Lung (tissue), 12 donors: Measurements from ENCODE around the gene HSPBAP1. TPM values are rescaled to one million over a fixed set of nuclear protein-coding genes. Genes with fewer than 3 reads are reported as not detected.

Experiments
- ATAC-seq: fragments of 200-7000 bp; cut with Tn5 transposase; one replicate; pipeline ENCODE4 v1.9.1; 2020; ENCODE audit warnings: moderate number of reproducible peaks; ENCODE audit not compliant: insufficient read depth, low FRiP score
- DNase-seq, 3 donors: peaks; one replicate each; pipeline ENCODE4 v3.0.0-alpha.2; 2013 to 2017
- H3K27ac ChIP-seq, 2 donors: one replicate each; pipeline ENCODE4 v1.5.1; 2013; ENCODE audit warnings: mild to moderate bottlenecking in 2 of 2, moderate library complexity in 2 of 2, control low read depth in 1 of 2, inconsistent platforms in 1 of 2, low read depth in 1 of 2, low read length in 1 of 2
- H3K27me3 ChIP-seq, 3 donors: one replicate each; pipeline ENCODE4 v1.5.1; 2013; ENCODE audit warnings: low read length in 2 of 3; ENCODE audit not compliant: control insufficient read depth in 3 of 3, insufficient read depth in 3 of 3
- H3K36me3 ChIP-seq, 4 donors: one replicate each; pipeline ENCODE4 v1.5.1; 2013; ENCODE audit warnings: low read length in 4 of 4, mild to moderate bottlenecking in 1 of 4, moderate library complexity in 1 of 4; ENCODE audit not compliant: control insufficient read depth in 4 of 4, insufficient read depth in 4 of 4
- H3K4me1 ChIP-seq, 5 donors: one replicate each; pipeline ENCODE4 v1.5.1; 2013; ENCODE audit warnings: low read length in 5 of 5, mild to moderate bottlenecking in 2 of 5, moderate library complexity in 1 of 5; ENCODE audit not compliant: control insufficient read depth in 5 of 5, insufficient read depth in 5 of 5
- H3K4me3 ChIP-seq: one replicate; pipeline ENCODE4 v1.5.1; 2013; ENCODE audit warnings: mild to moderate bottlenecking, control low read depth, moderate library complexity
- H3K9ac ChIP-seq, 2 donors: one replicate each; pipeline ENCODE4 v1.5.1; 2013; ENCODE audit warnings: low read length in 2 of 2, control low read depth in 1 of 2; ENCODE audit not compliant: insufficient read depth in 1 of 2
- H3K9me3 ChIP-seq, 4 donors: one replicate each; pipeline ENCODE4 v1.5.1; 2013; ENCODE audit warnings: low read length in 3 of 4, mild to moderate bottlenecking in 1 of 4, moderate library complexity in 1 of 4; ENCODE audit not compliant: control insufficient read depth in 4 of 4, insufficient read depth in 3 of 4
- CTCF ChIP-seq: IDR thresholded peaks from 2 replicates; pipeline ENCODE4 v1.5.1; 2012; ENCODE audit warnings: mild to moderate bottlenecking; ENCODE audit errors: control extremely low read depth, extremely low read depth
- WGBS, 2 donors: extraction: QIAGEN DNeasy Blood & Tissue Kit; methylation state at CpG; one replicate each; pipeline ENCODE4 v1.1.7; 2013; 5-methylcytosine and 5-hydroxymethylcytosine counted together
- polyA plus RNA-seq, 2 donors: library from polyadenylated mRNA; stranded (reverse); fragments of 200-250 nt; gene quantifications; one replicate each; pipeline ENCODE4 v1.2.1, GENCODE V29; 2013
- total RNA-seq, 2 donors: library from RNA; depleted of rRNA in 1 of 2; stranded (reverse); fragments of >200 nt in 1 of 2; gene quantifications; one replicate each; pipeline ENCODE4 v1.2.1, GENCODE V29; 2014 to 2021
- donor health status: control.
- donor health status: control.
- donor health status: Bipolar disorder and iron deficiency.
- donor health status: healthy.
- donor health status: DM: yes; HTN: yes; CAD: no.

Gene HSPBAP1
- total and polyA plus RNA-seq, 4 donors = 8.4 to 15.9 (median 11.1) TPM

- WGBS, 2 donors = 91 to 94% methylated on average over 4 of the region's 4 CpGs
These were observed 63.4 kb downstream of the HSPBAP1 start for GRCh38 chr3:122730240-122730639.

GRCh38 chr3:122728756-122729514 is 64.7 kb downstream of the HSPBAP1 start:
- Histone ChIP-seq H3K9me3 (peaks cover 0 to 3% (median 0%) of the 10 kb centered on the region in 4 donors), H3K9ac (no peak overlapping the region), H3K36me3 (peaks cover 0 to 6% (median 5%) of the 10 kb centered on the region in 4 donors), H3K4me1 (no peaks in the 10 kb centered on the region), H3K4me3 (no peak overlapping the region), H3K27ac (no peak overlapping the region), H3K27me3 (no peaks in the 10 kb centered on the region)
- ATAC-seq (no peak), DNase-seq (no peak)
- WGBS, 2 donors = 95 to 97% methylated on average over 8 of the region's 8 CpGs
- TF ChIP-seq CTCF = no peak

More at GRCh38 chr3:122730240-122730639, 63.4 kb downstream of the HSPBAP1 start:
- no peak for TF ChIP-seq CTCF
- Histone ChIP-seq H3K4me1 (no peaks in the 10 kb centered on the region), H3K9me3 (peaks cover 0 to under 1% (median 0%) of the 10 kb centered on the region in 4 donors), H3K4me3 (no peak overlapping the region), H3K27me3 (no peaks in the 10 kb centered on the region), H3K27ac (no peak overlapping the region), H3K36me3 (peaks cover 0 to 6% (median 5%) of the 10 kb centered on the region in 4 donors), H3K9ac (no peak overlapping the region)
- ATAC-seq (no peak), DNase-seq (no peak)

DNA sequence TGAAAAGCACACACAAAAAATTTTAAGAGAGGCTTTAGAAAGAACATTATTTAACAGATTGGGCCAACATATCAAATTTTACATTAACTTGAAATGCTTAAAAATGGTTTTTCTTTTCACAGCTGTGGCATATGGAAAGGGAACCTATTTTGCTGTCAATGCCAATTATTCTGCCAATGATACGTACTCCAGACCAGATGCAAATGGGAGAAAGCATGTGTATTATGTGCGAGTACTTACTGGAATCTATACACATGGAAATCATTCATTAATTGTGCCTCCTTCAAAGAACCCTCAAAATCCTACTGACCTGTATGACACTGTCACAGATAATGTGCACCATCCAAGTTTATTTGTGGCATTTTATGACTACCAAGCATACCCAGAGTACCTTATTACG is 65.4 kb downstream of the HSPBAP1 start:
- Histone ChIP-seq H3K36me3 (peaks cover 0 to 6% (median 5%) of the 10 kb centered on the region in 4 donors), H3K27me3 (no peaks in the 10 kb centered on the region), H3K9me3 (peaks cover 0 to 3% (median 0%) of the 10 kb centered on the region in 4 donors), H3K9ac (no peak overlapping the region), H3K27ac (no peak overlapping the region), H3K4me3 (no peak overlapping the region), H3K4me1 (no peaks in the 10 kb centered on the region)
- no peak for DNase-seq
- no peak for TF ChIP-seq CTCF
- no peak for ATAC-seq
- 93 to 97% methylated on average over 3 of the region's 3 CpGs for WGBS, 2 donors
